GM23338 (cell line): ENCODE measurements around the gene TMEM234. TPM values are rescaled to one million over a fixed set of nuclear protein-coding genes. Genes with fewer than 3 reads are reported as not detected.

Source experiments
- ATAC-seq: fragments of 200-7000 bp; cut with Tn5 transposase; 3 replicates; pipeline ENCODE4 v1.9.1; 2020
- DNase-seq: peaks from one replicate; pipeline ENCODE4 v3.0.0-alpha.2; 2015; ENCODE audit warnings: low spot score
- H2AFZ ChIP-seq: fragments of 200-600 bp; sonication (generic); 2 replicates; pipeline ENCODE4 v1.8.0; 2016; ENCODE audit warnings: antibody characterized with exemption, mild to moderate bottlenecking, moderate library complexity
- H3F3A ChIP-seq: fragments of 200-600 bp; sonication (generic); replicated peaks from 2 replicates; pipeline ENCODE4 v1.8.0; 2017; ENCODE audit warnings: antibody characterized with exemption, mixed run types, low read depth
- H3K27ac ChIP-seq: fragments of 200-600 bp; sonication (generic); 2 replicates; pipeline ENCODE4 v1.6.1; 2016; ENCODE audit warnings: low read depth
- H3K27me3 ChIP-seq: fragments of 200-600 bp; sonication (generic); 2 replicates; pipeline ENCODE4 v1.8.0; 2016; ENCODE audit warnings: mild to moderate bottlenecking, mixed run types, moderate library complexity; ENCODE audit not compliant: insufficient read depth
- H3K36me3 ChIP-seq: fragments of 200-600 bp; sonication (generic); 2 replicates; pipeline ENCODE4 v1.8.0; 2016; ENCODE audit warnings: mild to moderate bottlenecking; ENCODE audit not compliant: insufficient read depth
- H3K4me1 ChIP-seq: fragments of 200-600 bp; sonication (generic); 2 replicates; pipeline ENCODE4 v1.8.0; 2016; ENCODE audit warnings: mild to moderate bottlenecking, moderate library complexity; ENCODE audit not compliant: insufficient read depth
- H3K4me2 ChIP-seq: fragments of 200-600 bp; sonication (generic); 2 replicates; pipeline ENCODE4 v1.7.1; 2017; ENCODE audit warnings: mixed run types
- H3K4me3 ChIP-seq: fragments of 200-600 bp; sonication (generic); 2 replicates; pipeline ENCODE4 v1.6.1; 2016; ENCODE audit warnings: mixed run types
- H3K79me2 ChIP-seq: fragments of 200-600 bp; sonication (generic); replicated peaks from 2 replicates; pipeline ENCODE4 v1.8.0; 2017; ENCODE audit warnings: mild to moderate bottlenecking; ENCODE audit not compliant: insufficient read depth
- H3K9me2 ChIP-seq: fragments of 200-600 bp; sonication (generic); 2 replicates; pipeline ENCODE4 v1.8.0; 2017; ENCODE audit not compliant: insufficient read depth
- H4K20me1 ChIP-seq: fragments of 200-600 bp; sonication (generic); replicated peaks from 2 replicates; pipeline ENCODE4 v1.8.0; 2017; ENCODE audit warnings: mild to moderate bottlenecking; ENCODE audit not compliant: insufficient read depth
- H3K27ac Mint-ChIP-seq: 2 replicates; pipeline ENCODE4 v1.8.0; 2020; ENCODE audit warnings: inconsistent platforms, mild to moderate bottlenecking, moderate library complexity, mixed read lengths
- H3K27me3 Mint-ChIP-seq: 3 replicates; pipeline ENCODE4 v1.8.0; 2022; ENCODE audit warnings: low read depth, mild to moderate bottlenecking, moderate library complexity, mixed read lengths, inconsistent platforms; ENCODE audit not compliant: insufficient read depth, poor library complexity
- H3K36me3 Mint-ChIP-seq: 3 replicates; pipeline ENCODE4 v1.8.0; 2021; ENCODE audit warnings: low read depth, mild to moderate bottlenecking, inconsistent platforms, moderate library complexity, mixed read lengths
- H3K4me1 Mint-ChIP-seq: 3 replicates; pipeline ENCODE4 v1.8.0; 2020; ENCODE audit warnings: mild to moderate bottlenecking, inconsistent platforms, mixed read lengths
- H3K4me3 Mint-ChIP-seq: 3 replicates; pipeline ENCODE4 v1.8.0; 2021; ENCODE audit warnings: moderate library complexity, mild to moderate bottlenecking, inconsistent platforms, mixed read lengths
- H3K9me3 Mint-ChIP-seq: 3 replicates; pipeline ENCODE4 v1.8.0; 2020; ENCODE audit warnings: moderate library complexity, mild to moderate bottlenecking, inconsistent platforms, mixed read lengths
- CREB1 ChIP-seq: fragments of 250-450 bp; sonication (Bioruptor Pico); IDR thresholded peaks from 2 replicates; pipeline ENCODE4 v1.5.0; 2020; ENCODE audit warnings: low read depth, mild to moderate bottlenecking, moderate library complexity
- EZH2 ChIP-seq: fragments of 200-600 bp; sonication (generic); IDR thresholded peaks from one replicate; pipeline ENCODE4 v1.8.0; 2017; ENCODE audit warnings: antibody characterized with exemption, mild to moderate bottlenecking, low read depth; ENCODE audit not compliant: unreplicated experiment
- EZH2phosphoT487 ChIP-seq: fragments of 200-600 bp; sonication (generic); IDR thresholded peaks from one replicate; pipeline ENCODE4 v1.8.1; 2018; ENCODE audit warnings: antibody characterized with exemption; ENCODE audit not compliant: unreplicated experiment
- JUNB ChIP-seq: IDR thresholded peaks from one replicate; pipeline ENCODE4 v1.6.1; 2016; ENCODE audit warnings: antibody characterized with exemption; ENCODE audit not compliant: unreplicated experiment
- NANOG ChIP-seq: IDR thresholded peaks from 2 replicates; pipeline ENCODE4 v1.6.1; 2016; ENCODE audit warnings: antibody characterized with exemption, borderline replicate concordance
- POLR2AphosphoS5 ChIP-seq: IDR thresholded peaks from 2 replicates; pipeline ENCODE4 v1.6.1; 2016; ENCODE audit warnings: antibody characterized with exemption, low read depth
- STAT1 ChIP-seq: IDR thresholded peaks from one replicate; pipeline ENCODE4 v1.6.1; 2016; ENCODE audit warnings: antibody characterized with exemption; ENCODE audit not compliant: unreplicated experiment
- ZNF114 ChIP-seq: fragments of 250-450 bp; sonication (Bioruptor Pico); IDR thresholded peaks from 2 replicates; pipeline ENCODE4 v1.5.0; 2020; ENCODE audit warnings: mild to moderate bottlenecking, moderate library complexity
- polyA plus RNA-seq: library from polyadenylated mRNA; unstranded; fragments of >200 nt; fragmentation: Nextera tagmentation; extraction: Ambion mirVana; gene quantifications from 2 replicates; pipeline ENCODE4 v1.2.1, GENCODE V29; 2016
- total RNA-seq: library from RNA; depleted of rRNA; stranded (reverse); fragments of >200 nt; shearing (Covaris generic); gene quantifications from 2 replicates; pipeline ENCODE4 v1.2.3, GENCODE V29; 2014
- TF ChIP-seq, protein P1 (sequence below): IDR thresholded peaks from 2 replicates; pipeline ENCODE4 v1.6.1; 2016; ENCODE audit warnings: antibody characterized with exemption
- TF ChIP-seq, protein P2 (sequence below): IDR thresholded peaks from one replicate; pipeline ENCODE4 v1.6.1; 2018; ENCODE audit warnings: antibody characterized with exemption; ENCODE audit not compliant: unreplicated experiment
- TF ChIP-seq, protein P3 (sequence below): fragments of 250-450 bp; sonication (Bioruptor Pico); IDR thresholded peaks from 2 replicates; pipeline ENCODE4 v1.5.0; 2020; ENCODE audit warnings: mild to moderate bottlenecking, moderate library complexity
- TF ChIP-seq, protein P4 (sequence below), 2 experiments: fragments of 200-600 bp in 1 of 2; sonication (generic) in 1 of 2; conservative IDR thresholded peaks; 2 replicates each; pipeline versions ENCODE4 v1.5.1 to v1.6.1; 2016 to 2017; ENCODE audit warnings: antibody characterized with exemption in 2 of 2, low read depth in 2 of 2, mild to moderate bottlenecking in 2 of 2, moderate library complexity in 1 of 2

The TMEM234 gene
- total and polyA plus RNA-seq, 2 experiments from 2014 or later: 4.7 to 8.2 TPM

DNA sequence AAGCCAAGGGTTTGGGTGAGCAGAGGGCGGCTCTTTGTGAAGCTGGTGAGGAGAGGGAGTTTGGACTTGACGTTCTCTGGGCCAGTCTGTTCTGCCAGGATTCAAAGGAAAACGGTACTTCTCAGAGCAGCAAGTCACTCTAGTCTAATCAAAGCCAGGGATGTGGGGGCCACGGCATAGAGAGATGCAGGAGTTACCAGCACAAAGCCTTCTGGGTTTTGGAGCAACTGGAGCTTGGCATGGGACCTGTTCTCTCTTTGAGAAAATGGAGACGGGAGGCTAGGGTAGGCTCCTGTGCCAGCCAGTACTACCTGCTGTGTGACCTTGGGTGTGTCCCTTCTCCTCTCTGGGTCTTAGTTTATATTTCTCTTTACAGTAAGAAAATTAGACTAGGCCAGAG, 40.6 kb downstream of the TMEM234 start:
- Histone ChIP-seq H3K9me2 (no peaks in the 10 kb centered on the region), H3K27ac (no peak overlapping the region; the same call in 1 of the 2 replicates), H3K4me1 (peaks cover 30% of the 10 kb centered on the region), H3K4me3 (peak overlapping the region; percentile 93; the same call in 1 of the 2 replicates), H3K27me3 (no peaks in the 10 kb centered on the region), H3K79me2 (peaks cover 59% of the 10 kb centered on the region), H3K36me3 (peaks cover 25% of the 10 kb centered on the region), H3K4me2 (peak overlapping the region; percentile 97; the same call in 1 of the 2 replicates), H4K20me1 (peaks cover 28% of the 10 kb centered on the region), H3F3A (peaks cover 29% of the 10 kb centered on the region), H2AFZ (no peak overlapping the region)
- DNase-seq (no peak), ATAC-seq (no peak)
- TF ChIP-seq, protein P1, sequence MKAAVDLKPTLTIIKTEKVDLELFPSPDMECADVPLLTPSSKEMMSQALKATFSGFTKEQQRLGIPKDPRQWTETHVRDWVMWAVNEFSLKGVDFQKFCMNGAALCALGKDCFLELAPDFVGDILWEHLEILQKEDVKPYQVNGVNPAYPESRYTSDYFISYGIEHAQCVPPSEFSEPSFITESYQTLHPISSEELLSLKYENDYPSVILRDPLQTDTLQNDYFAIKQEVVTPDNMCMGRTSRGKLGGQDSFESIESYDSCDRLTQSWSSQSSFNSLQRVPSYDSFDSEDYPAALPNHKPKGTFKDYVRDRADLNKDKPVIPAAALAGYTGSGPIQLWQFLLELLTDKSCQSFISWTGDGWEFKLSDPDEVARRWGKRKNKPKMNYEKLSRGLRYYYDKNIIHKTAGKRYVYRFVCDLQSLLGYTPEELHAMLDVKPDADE: no peak
- TF ChIP-seq EZH2phosphoT487: no peak
- no peak for TF ChIP-seq JUNB
- TF ChIP-seq ZNF114 (CRISPR knock-in tag): no peak
- no peak for TF ChIP-seq POLR2AphosphoS5
- TF ChIP-seq NANOG: no peak
- no peak for TF ChIP-seq EZH2
- TF ChIP-seq, protein P2, sequence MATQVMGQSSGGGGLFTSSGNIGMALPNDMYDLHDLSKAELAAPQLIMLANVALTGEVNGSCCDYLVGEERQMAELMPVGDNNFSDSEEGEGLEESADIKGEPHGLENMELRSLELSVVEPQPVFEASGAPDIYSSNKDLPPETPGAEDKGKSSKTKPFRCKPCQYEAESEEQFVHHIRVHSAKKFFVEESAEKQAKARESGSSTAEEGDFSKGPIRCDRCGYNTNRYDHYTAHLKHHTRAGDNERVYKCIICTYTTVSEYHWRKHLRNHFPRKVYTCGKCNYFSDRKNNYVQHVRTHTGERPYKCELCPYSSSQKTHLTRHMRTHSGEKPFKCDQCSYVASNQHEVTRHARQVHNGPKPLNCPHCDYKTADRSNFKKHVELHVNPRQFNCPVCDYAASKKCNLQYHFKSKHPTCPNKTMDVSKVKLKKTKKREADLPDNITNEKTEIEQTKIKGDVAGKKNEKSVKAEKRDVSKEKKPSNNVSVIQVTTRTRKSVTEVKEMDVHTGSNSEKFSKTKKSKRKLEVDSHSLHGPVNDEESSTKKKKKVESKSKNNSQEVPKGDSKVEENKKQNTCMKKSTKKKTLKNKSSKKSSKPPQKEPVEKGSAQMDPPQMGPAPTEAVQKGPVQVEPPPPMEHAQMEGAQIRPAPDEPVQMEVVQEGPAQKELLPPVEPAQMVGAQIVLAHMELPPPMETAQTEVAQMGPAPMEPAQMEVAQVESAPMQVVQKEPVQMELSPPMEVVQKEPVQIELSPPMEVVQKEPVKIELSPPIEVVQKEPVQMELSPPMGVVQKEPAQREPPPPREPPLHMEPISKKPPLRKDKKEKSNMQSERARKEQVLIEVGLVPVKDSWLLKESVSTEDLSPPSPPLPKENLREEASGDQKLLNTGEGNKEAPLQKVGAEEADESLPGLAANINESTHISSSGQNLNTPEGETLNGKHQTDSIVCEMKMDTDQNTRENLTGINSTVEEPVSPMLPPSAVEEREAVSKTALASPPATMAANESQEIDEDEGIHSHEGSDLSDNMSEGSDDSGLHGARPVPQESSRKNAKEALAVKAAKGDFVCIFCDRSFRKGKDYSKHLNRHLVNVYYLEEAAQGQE: no peak
- TF ChIP-seq, protein P3, sequence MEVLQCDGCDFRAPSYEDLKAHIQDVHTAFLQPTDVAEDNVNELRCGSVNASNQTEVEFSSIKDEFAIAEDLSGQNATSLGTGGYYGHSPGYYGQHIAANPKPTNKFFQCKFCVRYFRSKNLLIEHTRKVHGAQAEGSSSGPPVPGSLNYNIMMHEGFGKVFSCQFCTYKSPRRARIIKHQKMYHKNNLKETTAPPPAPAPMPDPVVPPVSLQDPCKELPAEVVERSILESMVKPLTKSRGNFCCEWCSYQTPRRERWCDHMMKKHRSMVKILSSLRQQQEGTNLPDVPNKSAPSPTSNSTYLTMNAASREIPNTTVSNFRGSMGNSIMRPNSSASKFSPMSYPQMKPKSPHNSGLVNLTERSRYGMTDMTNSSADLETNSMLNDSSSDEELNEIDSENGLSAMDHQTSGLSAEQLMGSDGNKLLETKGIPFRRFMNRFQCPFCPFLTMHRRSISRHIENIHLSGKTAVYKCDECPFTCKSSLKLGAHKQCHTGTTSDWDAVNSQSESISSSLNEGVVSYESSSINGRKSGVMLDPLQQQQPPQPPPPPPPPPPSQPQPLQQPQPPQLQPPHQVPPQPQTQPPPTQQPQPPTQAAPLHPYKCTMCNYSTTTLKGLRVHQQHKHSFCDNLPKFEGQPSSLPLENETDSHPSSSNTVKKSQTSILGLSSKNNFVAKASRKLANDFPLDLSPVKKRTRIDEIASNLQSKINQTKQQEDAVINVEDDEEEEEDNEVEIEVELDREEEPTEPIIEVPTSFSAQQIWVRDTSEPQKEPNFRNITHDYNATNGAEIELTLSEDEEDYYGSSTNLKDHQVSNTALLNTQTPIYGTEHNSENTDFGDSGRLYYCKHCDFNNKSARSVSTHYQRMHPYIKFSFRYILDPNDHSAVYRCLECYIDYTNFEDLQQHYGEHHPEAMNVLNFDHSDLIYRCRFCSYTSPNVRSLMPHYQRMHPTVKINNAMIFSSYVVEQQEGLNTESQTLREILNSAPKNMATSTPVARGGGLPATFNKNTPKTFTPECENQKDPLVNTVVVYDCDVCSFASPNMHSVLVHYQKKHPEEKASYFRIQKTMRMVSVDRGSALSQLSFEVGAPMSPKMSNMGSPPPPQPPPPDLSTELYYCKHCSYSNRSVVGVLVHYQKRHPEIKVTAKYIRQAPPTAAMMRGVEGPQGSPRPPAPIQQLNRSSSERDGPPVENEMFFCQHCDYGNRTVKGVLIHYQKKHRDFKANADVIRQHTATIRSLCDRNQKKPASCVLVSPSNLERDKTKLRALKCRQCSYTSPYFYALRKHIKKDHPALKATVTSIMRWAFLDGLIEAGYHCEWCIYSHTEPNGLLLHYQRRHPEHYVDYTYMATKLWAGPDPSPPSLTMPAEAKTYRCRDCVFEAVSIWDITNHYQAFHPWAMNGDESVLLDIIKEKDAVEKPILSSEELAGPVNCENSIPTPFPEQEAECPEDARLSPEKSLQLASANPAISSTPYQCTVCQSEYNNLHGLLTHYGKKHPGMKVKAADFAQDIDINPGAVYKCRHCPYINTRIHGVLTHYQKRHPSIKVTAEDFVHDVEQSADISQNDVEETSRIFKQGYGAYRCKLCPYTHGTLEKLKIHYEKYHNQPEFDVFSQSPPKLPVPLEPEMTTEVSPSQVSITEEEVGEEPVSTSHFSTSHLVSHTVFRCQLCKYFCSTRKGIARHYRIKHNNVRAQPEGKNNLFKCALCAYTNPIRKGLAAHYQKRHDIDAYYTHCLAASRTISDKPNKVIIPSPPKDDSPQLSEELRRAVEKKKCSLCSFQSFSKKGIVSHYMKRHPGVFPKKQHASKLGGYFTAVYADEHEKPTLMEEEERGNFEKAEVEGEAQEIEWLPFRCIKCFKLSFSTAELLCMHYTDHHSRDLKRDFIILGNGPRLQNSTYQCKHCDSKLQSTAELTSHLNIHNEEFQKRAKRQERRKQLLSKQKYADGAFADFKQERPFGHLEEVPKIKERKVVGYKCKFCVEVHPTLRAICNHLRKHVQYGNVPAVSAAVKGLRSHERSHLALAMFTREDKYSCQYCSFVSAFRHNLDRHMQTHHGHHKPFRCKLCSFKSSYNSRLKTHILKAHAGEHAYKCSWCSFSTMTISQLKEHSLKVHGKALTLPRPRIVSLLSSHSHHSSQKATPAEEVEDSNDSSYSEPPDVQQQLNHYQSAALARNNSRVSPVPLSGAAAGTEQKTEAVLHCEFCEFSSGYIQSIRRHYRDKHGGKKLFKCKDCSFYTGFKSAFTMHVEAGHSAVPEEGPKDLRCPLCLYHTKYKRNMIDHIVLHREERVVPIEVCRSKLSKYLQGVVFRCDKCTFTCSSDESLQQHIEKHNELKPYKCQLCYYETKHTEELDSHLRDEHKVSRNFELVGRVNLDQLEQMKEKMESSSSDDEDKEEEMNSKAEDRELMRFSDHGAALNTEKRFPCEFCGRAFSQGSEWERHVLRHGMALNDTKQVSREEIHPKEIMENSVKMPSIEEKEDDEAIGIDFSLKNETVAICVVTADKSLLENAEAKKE (CRISPR knock-in tag): no peak
- TF ChIP-seq, protein P4, sequence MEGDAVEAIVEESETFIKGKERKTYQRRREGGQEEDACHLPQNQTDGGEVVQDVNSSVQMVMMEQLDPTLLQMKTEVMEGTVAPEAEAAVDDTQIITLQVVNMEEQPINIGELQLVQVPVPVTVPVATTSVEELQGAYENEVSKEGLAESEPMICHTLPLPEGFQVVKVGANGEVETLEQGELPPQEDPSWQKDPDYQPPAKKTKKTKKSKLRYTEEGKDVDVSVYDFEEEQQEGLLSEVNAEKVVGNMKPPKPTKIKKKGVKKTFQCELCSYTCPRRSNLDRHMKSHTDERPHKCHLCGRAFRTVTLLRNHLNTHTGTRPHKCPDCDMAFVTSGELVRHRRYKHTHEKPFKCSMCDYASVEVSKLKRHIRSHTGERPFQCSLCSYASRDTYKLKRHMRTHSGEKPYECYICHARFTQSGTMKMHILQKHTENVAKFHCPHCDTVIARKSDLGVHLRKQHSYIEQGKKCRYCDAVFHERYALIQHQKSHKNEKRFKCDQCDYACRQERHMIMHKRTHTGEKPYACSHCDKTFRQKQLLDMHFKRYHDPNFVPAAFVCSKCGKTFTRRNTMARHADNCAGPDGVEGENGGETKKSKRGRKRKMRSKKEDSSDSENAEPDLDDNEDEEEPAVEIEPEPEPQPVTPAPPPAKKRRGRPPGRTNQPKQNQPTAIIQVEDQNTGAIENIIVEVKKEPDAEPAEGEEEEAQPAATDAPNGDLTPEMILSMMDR (conservative IDR thresholded peaks at IDR 0.05; ENCODE audit: low read depth in 2 of 2): no peak
- no peak for TF ChIP-seq STAT1
- TF ChIP-seq CREB1 (CRISPR knock-in tag): no peak
- Mint-ChIP-seq H3K36me3 (peaks cover 60% of the 10 kb centered on the region), H3K27ac (no peak overlapping the region), H3K4me3 (peak overlapping the region; percentile 95), H3K9me3 (no peaks in the 10 kb centered on the region), H3K27me3 (peaks cover 14% of the 10 kb centered on the region), H3K4me1 (peaks cover 45% of the 10 kb centered on the region)
